Diencephalon (tissue), 1 donor: ENCODE measurements around the gene PCDHGC4. TPM values are rescaled to one million over a fixed set of nuclear protein-coding genes. Genes with fewer than 3 reads are reported as not detected.

ENCODE experiments used
- total RNA-seq: library from RNA; depleted of rRNA; stranded (reverse); fragments of >200 nt; gene quantifications from one replicate; pipeline ENCODE4 v1.2.3, GENCODE V29; 2014

PCDHGC4 gene
- total RNA-seq = 91.6 TPM

DNA sequence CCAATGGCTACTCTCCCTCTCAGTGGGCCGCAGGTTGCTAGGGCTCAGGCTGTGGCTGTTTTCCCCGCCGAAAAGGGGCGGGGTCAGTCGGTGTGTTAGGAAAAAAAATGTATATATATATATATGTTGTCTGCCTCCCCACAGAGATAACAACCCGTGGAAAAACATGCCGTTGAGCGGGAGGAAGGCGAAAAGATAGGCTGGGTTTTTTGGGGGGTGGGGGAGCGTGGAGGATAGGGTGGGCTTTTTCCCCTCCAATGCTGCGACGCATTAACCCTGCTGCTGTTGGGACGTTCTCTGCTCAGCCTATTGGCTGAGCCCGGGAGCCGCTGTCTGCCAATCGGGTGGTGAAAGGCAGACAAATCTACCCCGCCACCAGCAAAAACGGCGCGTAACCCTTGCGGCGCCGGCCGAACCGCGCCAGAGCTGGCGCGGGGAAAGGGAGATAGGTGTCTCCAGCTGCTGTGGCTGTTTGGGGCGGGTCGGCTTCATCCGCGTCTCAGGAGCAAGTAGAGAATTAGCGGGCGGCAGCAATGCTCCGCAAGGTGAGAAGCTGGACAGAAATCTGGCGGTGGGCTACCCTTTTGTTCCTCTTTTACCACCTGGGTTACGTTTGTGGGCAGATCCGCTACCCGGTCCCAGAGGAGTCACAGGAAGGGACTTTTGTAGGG lies at the start of gene PCDHGC4:
Gene PCDHGC4 (plus strand): TSS at position 390 of the 671 bp plus-strand sequence. CDS start 144 bp downstream, at position 534.

DNA sequence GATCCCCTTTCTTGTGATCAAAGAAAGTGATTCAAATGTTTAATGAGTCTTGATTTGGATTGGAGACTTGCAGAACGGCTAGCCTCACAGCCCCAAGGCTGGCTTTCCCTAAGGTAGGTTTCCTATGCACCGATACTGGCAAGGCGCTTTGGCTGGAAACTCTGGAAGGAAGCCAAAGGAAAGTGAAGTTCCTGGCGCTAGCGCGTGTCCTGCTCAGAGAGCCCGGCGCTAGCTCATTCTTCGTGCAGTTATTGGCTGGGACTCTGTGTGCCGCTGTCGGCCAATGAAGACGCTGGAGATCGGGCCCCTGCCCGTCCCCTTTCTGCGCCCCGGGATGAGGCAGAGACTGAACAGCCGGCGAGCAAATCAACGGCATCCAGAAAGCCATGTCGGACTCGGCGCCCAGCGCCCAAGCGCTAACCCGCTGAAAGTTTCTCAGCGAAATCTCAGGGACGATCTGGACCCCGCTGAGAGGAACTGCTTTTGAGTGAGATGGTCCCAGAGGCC lies 9.2 kb upstream of the PCDHGC4 start, which contains the start of gene PCDHGC3:
Gene PCDHGC3 (plus strand): TSS at position 342 of the 507 bp plus-strand sequence. CDS start 151 bp downstream, at position 493.

DNA sequence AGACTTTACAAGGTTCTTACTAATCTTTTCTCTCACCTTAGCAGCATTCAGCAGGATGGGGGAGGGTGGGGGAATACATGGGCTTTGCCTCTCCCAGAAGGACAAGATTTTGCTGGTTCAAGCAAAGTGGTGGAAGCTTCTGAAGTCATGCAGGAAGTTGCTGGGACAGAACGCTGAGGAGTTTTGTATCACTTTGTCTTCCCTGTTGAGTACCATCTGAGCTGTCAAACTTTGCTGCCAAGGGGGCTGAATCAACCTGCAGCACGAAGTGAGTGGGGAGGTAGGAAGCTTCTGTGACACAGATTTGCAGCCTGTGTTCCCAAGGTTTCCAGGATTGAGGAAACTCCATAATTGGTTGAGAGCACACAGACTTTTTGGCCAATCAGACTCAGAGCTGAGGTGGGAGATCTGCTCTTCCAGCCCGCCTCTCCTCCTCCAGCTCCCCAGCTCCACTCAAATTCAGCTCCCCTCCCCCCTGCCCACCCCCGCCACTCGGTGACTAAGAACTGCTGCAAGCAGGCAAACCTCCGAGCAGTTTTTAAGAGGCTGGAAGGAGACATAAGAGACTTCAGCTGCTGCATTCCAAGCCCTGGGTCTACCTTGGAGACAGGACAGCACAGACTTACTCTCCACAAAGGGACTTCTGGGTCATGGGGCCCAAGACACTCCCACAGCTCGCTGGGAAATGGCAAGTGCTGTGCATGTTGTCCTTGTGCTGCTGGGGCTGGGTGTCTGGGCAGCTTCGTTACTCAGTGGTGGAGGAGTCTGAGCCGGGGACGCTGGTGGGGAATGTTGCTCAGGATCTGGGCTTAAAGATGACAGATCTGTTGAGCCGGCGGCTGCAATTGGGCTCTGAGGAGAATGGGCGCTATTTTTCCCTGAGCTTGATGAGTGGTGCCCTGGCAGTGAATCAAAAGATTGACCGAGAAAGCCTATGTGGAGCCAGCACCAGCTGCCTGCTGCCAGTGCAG lies 4.0 kb downstream of the PCDHGC4 start, which contains the start of gene PCDHGC5:
Gene PCDHGC5 (plus strand): TSS at position 491 of the 971 bp plus-strand sequence. CDS start 160 bp downstream, at position 651.

Other genes starting within 250 kb of the PCDHGC4 start
- gene PCDHB15, start 239.6 kb upstream of the PCDHGC4 start, total RNA-seq = 22.6 TPM
- gene SLC25A2, start 181.0 kb upstream of the PCDHGC4 start, total RNA-seq = 0.23 TPM
- 103 TPM for gene TAF7, start 164.2 kb upstream of the PCDHGC4 start, total RNA-seq
- 4.2 TPM for gene PCDHGA1, start 154.5 kb upstream of the PCDHGC4 start, total RNA-seq
- gene PCDHGA2, start 146.3 kb upstream of the PCDHGC4 start, total RNA-seq = 8.5 TPM
- 7.2 TPM for gene PCDHGA3, start 141.2 kb upstream of the PCDHGC4 start, total RNA-seq
- gene PCDHGB1, start 134.9 kb upstream of the PCDHGC4 start, total RNA-seq = 10.4 TPM
- 12.5 TPM for gene PCDHGA4, start 130.0 kb upstream of the PCDHGC4 start, total RNA-seq
- gene PCDHGB2, start 125.0 kb upstream of the PCDHGC4 start, total RNA-seq = 7.6 TPM
- gene PCDHGA5, start 120.9 kb upstream of the PCDHGC4 start, total RNA-seq = 7.2 TPM
- 9.2 TPM for gene PCDHGB3, start 114.8 kb upstream of the PCDHGC4 start, total RNA-seq
- 11.3 TPM for gene PCDHGA6, start 111.1 kb upstream of the PCDHGC4 start, total RNA-seq
- gene PCDHGA7, start 102.3 kb upstream of the PCDHGC4 start, total RNA-seq = 7.6 TPM
- 14.8 TPM for gene PCDHGB4, start 97.3 kb upstream of the PCDHGC4 start, total RNA-seq
- gene PCDHGA8, start 92.4 kb upstream of the PCDHGC4 start, total RNA-seq = 6.9 TPM
- gene PCDHGB5, start 87.1 kb upstream of the PCDHGC4 start, total RNA-seq = 24.0 TPM
- 14.3 TPM for gene PCDHGA9, start 82.3 kb upstream of the PCDHGC4 start, total RNA-seq
- gene PCDHGB6, start 77.0 kb upstream of the PCDHGC4 start, total RNA-seq = 17.8 TPM
- 15.2 TPM for gene PCDHGA10, start 72.0 kb upstream of the PCDHGC4 start, total RNA-seq
- gene PCDHGB7, start 67.4 kb upstream of the PCDHGC4 start, total RNA-seq = 18.2 TPM
- 18.9 TPM for gene PCDHGA11, start 64.0 kb upstream of the PCDHGC4 start, total RNA-seq
- 7.4 TPM for gene PCDHGA12, start 54.5 kb upstream of the PCDHGC4 start, total RNA-seq
- gene PCDHGC3, start 9.1 kb upstream of the PCDHGC4 start, total RNA-seq = 69.0 TPM
- 9.5 TPM for gene PCDHGC5, start 4.1 kb downstream of the PCDHGC4 start, total RNA-seq
- gene DIAPH1, start 134.0 kb downstream of the PCDHGC4 start, total RNA-seq = 26.1 TPM
- gene HDAC3, start 151.8 kb downstream of the PCDHGC4 start, total RNA-seq = 54.9 TPM
- 18.9 TPM for gene RELL2, start 152.0 kb downstream of the PCDHGC4 start, total RNA-seq
- gene FCHSD1, start 166.4 kb downstream of the PCDHGC4 start, total RNA-seq = 9.5 TPM
- 4.8 TPM for gene ARAP3, start 197.2 kb downstream of the PCDHGC4 start, total RNA-seq